Esophagus squamous epithelium (tissue), 5 donors: ENCODE measurements around the gene MAIP1. TPM values are rescaled to one million over a fixed set of nuclear protein-coding genes. Genes with fewer than 3 reads are reported as not detected.

Experiments used
- DNase-seq: peaks from one replicate; lab custom pipeline; 2025; lab: John Stamatoyannopoulos, UW
- H3K27ac ChIP-seq, 4 donors: fragments of 200-600 bp; sonication (generic); one replicate each; pipeline ENCODE4 v1.5.1; 2016 to 2019; ENCODE audit warnings: mild to moderate bottlenecking in 1 of 4
- H3K27me3 ChIP-seq, 4 donors: fragments of 200-600 bp; sonication (generic); 1 replicate in 3 of 4; 2 replicates in 1 of 4; pipeline versions ENCODE4 v1.5.1 to v1.6.0; 2017 to 2021; ENCODE audit warnings: antibody characterized with exemption in 1 of 4
- H3K36me3 ChIP-seq, 3 donors: fragments of 200-600 bp; sonication (generic); one replicate each; pipeline ENCODE4 v1.5.1; 2016 to 2019
- H3K4me1 ChIP-seq, 3 donors: fragments of 200-600 bp; sonication (generic); one replicate each; pipeline ENCODE4 v1.5.1; 2017 to 2019
- H3K4me3 ChIP-seq, 4 donors: fragments of 200-600 bp; sonication (generic); 1 replicate in 3 of 4; 2 replicates in 1 of 4; pipeline ENCODE4 v1.5.1; 2016 to 2019; ENCODE audit warnings: mild to moderate bottlenecking in 2 of 4, moderate library complexity in 1 of 4
- H3K9me3 ChIP-seq, 3 donors: fragments of 200-600 bp; sonication (generic); one replicate each; pipeline ENCODE4 v1.5.1; 2016 to 2019
- CTCF ChIP-seq, 6 experiments: fragments of 450-650 bp in 4 of 6; fragments of 200-600 bp in 2 of 6; sonication (generic) in 2 of 6; IDR thresholded peaks; one replicate each; pipeline ENCODE4 v1.5.1; 2016 to 2019; ENCODE audit warnings: antibody characterized with exemption in 6 of 6, mild to moderate bottlenecking in 4 of 6, moderate library complexity in 4 of 6
- POLR2A ChIP-seq, 4 donors: fragments of 450-650 bp; IDR thresholded peaks; one replicate each; pipeline ENCODE4 v1.6.1; 2017; ENCODE audit warnings: antibody characterized with exemption in 4 of 4, mild to moderate bottlenecking in 4 of 4, moderate library complexity in 3 of 4
- WGBS, 2 donors: methylation state at CpG; one replicate each; pipeline ENCODE4 v1.1.5; 2018; 5-methylcytosine and 5-hydroxymethylcytosine counted together
- intact Hi-C: fragments of 100-400 bp; cut with DNase I; formaldehyde crosslinking; loops from one replicate; pipeline ENCODE4 v1.15.0; 2022
- total RNA-seq, 4 donors: library from RNA; depleted of rRNA; stranded (reverse); fragments of >200 nt; gene quantifications; one replicate each; pipeline ENCODE4 v1.1.0, GENCODE V29; 2016
- donor health status: DM: yes; HTN: yes; CAD: no.

MAIP1 gene
- total RNA-seq, 4 donors from 2014 or later, result 10.4 to 27.4 (median 22.0) TPM

- no peaks in the 10 kb centered on the region for H3K9me3 ChIP-seq
- H3K4me3 ChIP-seq, result peak overlapping the region in 2 of 4 donors; percentile 2 to 40
- TF ChIP-seq POLR2A (IDR thresholded peaks at IDR 0.05) (no peak), CTCF (IDR thresholded peaks at IDR 0.05) (no peak)
- intact Hi-C loops, result no loop called here
- H3K4me1 ChIP-seq, result peaks cover 0 to 37% (median 11%) of the 10 kb centered on the region in 3 donors
- no peaks in the 10 kb centered on the region for H3K36me3 ChIP-seq
- H3K27ac ChIP-seq, result peak overlapping the region in 2 of 4 donors; percentile 19 to 25
- no peaks in the 10 kb centered on the region for H3K27me3 ChIP-seq
- no peak for DNase-seq
- 70 to 85% methylated on average over 5 of the region's 5 CpGs for WGBS, 2 donors
These were observed 24.0 kb downstream of the MAIP1 start for GRCh38 chr2:199979398-199979797.

- TF ChIP-seq POLR2A (IDR thresholded peaks at IDR 0.05) (no peak), CTCF (IDR thresholded peaks at IDR 0.05) (peak; percentile 72 to 95 (median 90))
- peak overlapping the region in 3 of 4 donors; percentile 2 to 25 (median 19) for H3K27ac ChIP-seq
- DNase-seq, result peak; percentile 9
- intact Hi-C loops, result loop anchor here (5.0 to 10.0 kb wide), 2 partner anchors 335 to 502 kb away; no protein-coding TSS in a partner anchor
- no peaks in the 10 kb centered on the region for H3K36me3 ChIP-seq
- peaks cover 0 to 37% (median 11%) of the 10 kb centered on the region in 3 donors for H3K4me1 ChIP-seq
- WGBS, 2 donors, result 17 to 18% methylated on average over 11 to 12 of the region's 12 CpGs
- no peaks in the 10 kb centered on the region for H3K27me3 ChIP-seq
- peak overlapping the region in 3 of 4 donors; percentile 2 to 40 (median 14) for H3K4me3 ChIP-seq
- no peaks in the 10 kb centered on the region for H3K9me3 ChIP-seq
These were observed 24.6 kb downstream of the MAIP1 start for GRCh38 chr2:199979832-199980628.

GRCh38 chr2:199982126-199982843 lies 26.9 kb downstream of the MAIP1 start:
- intact Hi-C loops, result loop anchor here (5.0 to 10.0 kb wide), 2 partner anchors 333 to 500 kb away; no protein-coding TSS in a partner anchor
- no peak for DNase-seq
- Histone ChIP-seq H3K27me3 (no peaks in the 10 kb centered on the region), H3K27ac (no peak overlapping the region), H3K9me3 (no peaks in the 10 kb centered on the region), H3K36me3 (no peaks in the 10 kb centered on the region), H3K4me3 (no peak overlapping the region), H3K4me1 (peaks cover 0 to 37% (median 11%) of the 10 kb centered on the region in 3 donors)
- no peak for TF ChIP-seq CTCF (IDR thresholded peaks at IDR 0.05)
- TF ChIP-seq POLR2A (IDR thresholded peaks at IDR 0.05), result no peak
- 52 to 68% methylated on average over 5 of the region's 5 CpGs for WGBS, 2 donors

- 60 to 86% methylated on average over 1 of the region's 1 CpG for WGBS, 2 donors
- no peak overlapping the region for H3K27ac ChIP-seq
- TF ChIP-seq CTCF (IDR thresholded peaks at IDR 0.05), result no peak
- no peak for TF ChIP-seq POLR2A (IDR thresholded peaks at IDR 0.05)
These were observed 28.2 kb downstream of the MAIP1 start for GRCh38 chr2:199983534-199983933.

More at GRCh38 chr2:199983534-199983933, 28.2 kb downstream of the MAIP1 start:
- H3K9me3 ChIP-seq, result no peaks in the 10 kb centered on the region
- intact Hi-C loops, result loop anchor here (5.0 to 10.0 kb wide), 2 partner anchors 331 to 499 kb away; no protein-coding TSS in a partner anchor
- peaks cover 0 to 39% (median 14%) of the 10 kb centered on the region in 3 donors for H3K4me1 ChIP-seq
- no peaks in the 10 kb centered on the region for H3K36me3 ChIP-seq
- no peak overlapping the region for H3K4me3 ChIP-seq
- no peaks in the 10 kb centered on the region for H3K27me3 ChIP-seq
- no peak for DNase-seq
